ENCODE data around the gene PRUNE2. TPM values are rescaled to one million over a fixed set of nuclear protein-coding genes. Genes with fewer than 3 reads are reported as not detected.

The PRUNE2 gene
- polyA plus RNA-seq, 1 donor (not counting 4 experiments of a cell fraction or from before 2014, with no cell fraction given): 0.41 TPM

DNA sequence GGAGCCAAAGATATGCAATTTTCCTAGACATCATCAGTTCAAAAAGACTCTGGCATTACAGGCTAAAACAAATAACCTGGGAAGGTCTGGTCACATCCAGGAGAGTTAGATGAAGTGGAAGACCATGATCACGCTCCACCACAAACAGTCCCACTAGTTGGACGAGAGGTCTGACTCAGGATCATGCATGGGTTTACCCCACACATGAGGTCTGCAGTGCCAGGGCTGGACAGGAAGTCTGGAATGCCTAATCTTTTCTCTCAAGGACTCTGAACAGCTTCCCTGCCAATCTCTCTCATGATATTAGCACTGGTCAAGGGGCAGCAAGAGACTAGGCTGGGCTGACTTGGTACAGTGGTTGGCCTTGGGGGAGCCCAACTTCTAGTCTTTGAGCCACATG lies 7.1 kb downstream of the PRUNE2 start:
- Histone ChIP-seq H3K9ac (ENCODE audit: control insufficient read depth, extremely low read depth, insufficient read depth, low read length) (no peak overlapping the region), H3K4me2 (ENCODE audit: control insufficient read depth, extremely low read depth, insufficient read depth, low read depth, low read length) (no peak overlapping the region), H3K79me2 (ENCODE audit: control insufficient read depth, insufficient read depth, low read length) (no peaks in the 10 kb centered on the region), H3K27ac (ENCODE audit: control insufficient read depth, insufficient read depth, low read length) (no peak overlapping the region), H3K4me1 (ENCODE audit: control insufficient read depth, extremely low read depth, insufficient read depth, low read length) (no peaks in the 10 kb centered on the region), H3K4me3 (ENCODE audit: control insufficient read depth in 2 of 3, extremely low read depth in 1 of 3, insufficient read depth in 2 of 3, low read depth in 1 of 3, low read length in 3 of 3) (no peak overlapping the region), H3K9me1 (ENCODE audit: control insufficient read depth, extremely low read depth, insufficient read depth, low read length) (no peaks in the 10 kb centered on the region), H3K36me3 (ENCODE audit: control insufficient read depth in 2 of 2, extremely low read depth in 1 of 2, insufficient read depth in 2 of 2, low read length in 2 of 2) (no peaks in the 10 kb centered on the region), H3K27me3 (ENCODE audit: control insufficient read depth, extremely low read depth, insufficient read depth, low read length) (peaks cover 4% of the 10 kb centered on the region), H3K9me3 (ENCODE audit: control insufficient read depth, low read depth, low read length) (no peaks in the 10 kb centered on the region), H4K20me1 (ENCODE audit: control insufficient read depth, extremely low read depth, insufficient read depth, low read length) (no peaks in the 10 kb centered on the region), H2AFZ (ENCODE audit: control insufficient read depth, low read length) (no peak overlapping the region)
- dilution Hi-C loops (cut with MboI; ENCODE audit: extremely low pct_ligation_motif_present, low sequenced_read_pairs): no loop called here
- FAIRE-seq (no peak), DNase-seq (ENCODE audit: low read depth, low spot score) (no peak)
- TF ChIP-seq EZH2 (IDR thresholded peaks at IDR 0.05; ENCODE audit: low read length) (no peak), CTCF (optimal IDR thresholded peaks at IDR 0.05 in 1 of 3, IDR thresholded peaks at IDR 0.05 in 1 of 3, conservative IDR thresholded peaks at IDR 0.05 in 1 of 3; ENCODE audit: extremely low read depth in 1 of 3, insufficient read depth in 2 of 3, low read length in 3 of 3) (no peak)

- no peak for TF ChIP-seq CTCF (optimal IDR thresholded peaks at IDR 0.05 in 1 of 3, IDR thresholded peaks at IDR 0.05 in 1 of 3, conservative IDR thresholded peaks at IDR 0.05 in 1 of 3; ENCODE audit: extremely low read depth in 1 of 3, insufficient read depth in 2 of 3, low read length in 3 of 3)
- no peak for TF ChIP-seq EZH2 (IDR thresholded peaks at IDR 0.05; ENCODE audit: low read length)
- Histone ChIP-seq H3K4me1 (ENCODE audit: control insufficient read depth, extremely low read depth, insufficient read depth, low read length) (no peaks in the 10 kb centered on the region), H3K36me3 (ENCODE audit: control insufficient read depth in 2 of 2, extremely low read depth in 1 of 2, insufficient read depth in 2 of 2, low read length in 2 of 2) (no peaks in the 10 kb centered on the region), H3K9ac (ENCODE audit: control insufficient read depth, extremely low read depth, insufficient read depth, low read length) (no peak overlapping the region), H3K79me2 (ENCODE audit: control insufficient read depth, insufficient read depth, low read length) (no peaks in the 10 kb centered on the region), H3K9me3 (ENCODE audit: control insufficient read depth, low read depth, low read length) (no peaks in the 10 kb centered on the region), H3K4me2 (ENCODE audit: control insufficient read depth, extremely low read depth, insufficient read depth, low read depth, low read length) (no peak overlapping the region), H4K20me1 (ENCODE audit: control insufficient read depth, extremely low read depth, insufficient read depth, low read length) (no peaks in the 10 kb centered on the region), H2AFZ (ENCODE audit: control insufficient read depth, low read length) (no peak overlapping the region), H3K27ac (ENCODE audit: control insufficient read depth, insufficient read depth, low read length) (no peak overlapping the region), H3K27me3 (ENCODE audit: control insufficient read depth, extremely low read depth, insufficient read depth, low read length) (peaks cover 4% of the 10 kb centered on the region), H3K9me1 (ENCODE audit: control insufficient read depth, extremely low read depth, insufficient read depth, low read length) (no peaks in the 10 kb centered on the region), H3K4me3 (ENCODE audit: control insufficient read depth in 2 of 3, extremely low read depth in 1 of 3, insufficient read depth in 2 of 3, low read depth in 1 of 3, low read length in 3 of 3) (no peak overlapping the region)
- dilution Hi-C loops (cut with MboI; ENCODE audit: extremely low pct_ligation_motif_present, low sequenced_read_pairs): no loop called here
- no peak for FAIRE-seq
- no peak for DNase-seq (ENCODE audit: low read depth, low spot score)
Measured at GRCh38 chr9:76897804-76898525, 7.9 kb downstream of the PRUNE2 start.

Measured in keratinocyte (primary cell).